ENCODE data around the gene MRPL12.

DNA sequence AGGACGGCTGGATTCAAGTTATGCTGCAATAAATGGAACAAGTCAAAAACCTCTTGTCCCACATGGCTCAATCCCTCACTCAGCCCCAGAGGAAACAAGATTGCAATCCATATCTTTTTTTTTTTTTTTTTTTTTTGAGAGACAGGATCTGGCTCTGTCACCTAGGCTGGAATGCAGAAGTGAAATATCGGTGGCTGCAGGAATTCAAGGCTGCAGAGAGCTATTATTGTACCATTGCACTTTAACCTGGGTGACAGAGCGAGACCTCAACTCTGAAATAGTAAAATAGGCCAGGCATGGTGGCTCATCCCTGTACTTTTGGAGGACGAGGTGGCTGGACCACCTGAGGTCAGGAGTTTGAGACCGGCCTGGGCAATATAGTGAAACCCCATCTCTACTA lies 44.1 kb upstream of the MRPL12 start:
- TF ChIP-seq EZH2phosphoT487 (IDR thresholded peaks at IDR 0.05; ENCODE audit: insufficient read depth, low read depth) = no peak
- no peak for TF ChIP-seq EZH2 (IDR thresholded peaks at IDR 0.05; ENCODE audit: insufficient read depth, poor library complexity, severe bottlenecking)

Data from GM23248 (cell line).